HEK293 (cell line): Measurements from ENCODE around the gene RAB11FIP3.

Source experiments
- CTCF ChIP-seq: fragments of 450-650 bp; formaldehyde crosslinking; IDR thresholded peaks from 2 replicates; pipeline ENCODE4 v1.5.1; 2016; ENCODE audit warnings: missing biosample characterization, missing genetic modification characterization
- ELK4 ChIP-seq: IDR thresholded peaks from 2 replicates; pipeline ENCODE4 v1.6.1; 2011; ENCODE audit warnings: mild to moderate bottlenecking, low read depth, low read length, borderline replicate concordance
- GLI2 ChIP-seq: fragments of 450-650 bp; formaldehyde crosslinking; IDR thresholded peaks from 2 replicates; pipeline ENCODE4; 2017; ENCODE audit warnings: missing biosample characterization, missing genetic modification characterization, low read depth, borderline replicate concordance
- GLI4 ChIP-seq: fragments of 450-650 bp; formaldehyde crosslinking; IDR thresholded peaks from 2 replicates; pipeline ENCODE4 v1.5.1; 2016; ENCODE audit warnings: missing biosample characterization, missing genetic modification characterization
- GLIS1 ChIP-seq: fragments of 450-650 bp; formaldehyde crosslinking; IDR thresholded peaks from 2 replicates; pipeline ENCODE4 v1.5.1; 2016; ENCODE audit warnings: missing biosample characterization, missing genetic modification characterization
- HIC1 ChIP-seq: fragments of 450-650 bp; formaldehyde crosslinking; IDR thresholded peaks from 2 replicates; pipeline ENCODE4 v1.5.1; 2016; ENCODE audit warnings: missing biosample characterization, missing genetic modification characterization
- MEIS1 ChIP-seq: sonication (generic); formaldehyde crosslinking; IDR thresholded peaks from 2 replicates; pipeline ENCODE4 v1.8.1; 2022; ENCODE audit warnings: missing genetic modification reagents, mild to moderate bottlenecking, borderline replicate concordance
- SCRT2 ChIP-seq: fragments of 450-650 bp; formaldehyde crosslinking; IDR thresholded peaks from 2 replicates; pipeline ENCODE4 v1.5.1; 2016; ENCODE audit warnings: missing biosample characterization, missing genetic modification characterization
- ZBTB10 ChIP-seq: fragments of 450-650 bp; formaldehyde crosslinking; IDR thresholded peaks from 2 replicates; pipeline ENCODE4 v1.5.1; 2016; ENCODE audit warnings: missing biosample characterization, missing genetic modification characterization
- ZBTB8A ChIP-seq: fragments of 450-650 bp; formaldehyde crosslinking; IDR thresholded peaks from 2 replicates; pipeline ENCODE4 v1.5.1; 2016; ENCODE audit warnings: missing biosample characterization, missing genetic modification characterization
- ZFHX2 ChIP-seq: fragments of 450-650 bp; formaldehyde crosslinking; conservative IDR thresholded peaks from 2 replicates; pipeline ENCODE4 v1.5.1; 2016; ENCODE audit warnings: missing biosample characterization, missing genetic modification characterization
- ZFP3 ChIP-seq: fragments of 450-650 bp; formaldehyde crosslinking; IDR thresholded peaks from 2 replicates; pipeline ENCODE4 v1.5.1; 2016; ENCODE audit warnings: low read depth, missing biosample characterization, missing genetic modification characterization
- ZNF121 ChIP-seq: fragments of 450-650 bp; formaldehyde crosslinking; IDR thresholded peaks from 2 replicates; pipeline ENCODE4 v1.5.1; 2016; ENCODE audit warnings: missing biosample characterization, missing genetic modification characterization
- ZNF18 ChIP-seq: fragments of 450-650 bp; formaldehyde crosslinking; IDR thresholded peaks from 2 replicates; pipeline ENCODE4 v1.5.1; 2016; ENCODE audit warnings: missing biosample characterization, missing genetic modification characterization
- ZNF302 ChIP-seq: fragments of 450-650 bp; formaldehyde crosslinking; IDR thresholded peaks from 2 replicates; pipeline ENCODE4 v1.5.1; 2016; ENCODE audit warnings: missing biosample characterization, missing genetic modification characterization, low read depth
- ZNF366 ChIP-seq: fragments of 450-650 bp; formaldehyde crosslinking; conservative IDR thresholded peaks from 2 replicates; pipeline ENCODE4 v1.5.1; 2016; ENCODE audit warnings: missing biosample characterization, missing genetic modification characterization
- ZNF391 ChIP-seq: fragments of 450-650 bp; formaldehyde crosslinking; IDR thresholded peaks from 2 replicates; pipeline ENCODE4 v1.5.1; 2016; ENCODE audit warnings: low read depth, missing biosample characterization, missing genetic modification characterization, borderline replicate concordance
- ZNF501 ChIP-seq: fragments of 450-650 bp; formaldehyde crosslinking; IDR thresholded peaks from 2 replicates; pipeline ENCODE4 v1.5.1; 2016; ENCODE audit warnings: missing biosample characterization, missing genetic modification characterization
- ZNF530 ChIP-seq: fragments of 450-650 bp; formaldehyde crosslinking; IDR thresholded peaks from 2 replicates; pipeline ENCODE4 v1.5.1; 2016; ENCODE audit warnings: low read depth, missing biosample characterization, missing genetic modification characterization
- ZNF544 ChIP-seq: fragments of 450-650 bp; formaldehyde crosslinking; IDR thresholded peaks from 2 replicates; pipeline ENCODE4 v1.5.0; 2017; ENCODE audit warnings: missing biosample characterization, missing genetic modification characterization
- ZNF555 ChIP-seq: fragments of 450-650 bp; formaldehyde crosslinking; conservative IDR thresholded peaks from 2 replicates; pipeline ENCODE4 v1.5.1; 2017; ENCODE audit warnings: missing biosample characterization, mild to moderate bottlenecking, missing genetic modification characterization, inconsistent platforms
- ZNF558 ChIP-seq: fragments of 450-650 bp; formaldehyde crosslinking; IDR thresholded peaks from 2 replicates; pipeline ENCODE4 v1.5.1; 2016; ENCODE audit warnings: missing biosample characterization, missing genetic modification characterization
- ZNF560 ChIP-seq: fragments of 450-650 bp; formaldehyde crosslinking; IDR thresholded peaks from 2 replicates; pipeline ENCODE4 v1.5.1; 2017; ENCODE audit warnings: missing biosample characterization, missing genetic modification characterization, borderline replicate concordance
- ZNF571 ChIP-seq: fragments of 450-650 bp; formaldehyde crosslinking; IDR thresholded peaks from 2 replicates; pipeline ENCODE4 v1.5.0; 2017; ENCODE audit warnings: missing biosample characterization, missing genetic modification characterization
- ZNF76 ChIP-seq: fragments of 450-650 bp; formaldehyde crosslinking; IDR thresholded peaks from 2 replicates; pipeline ENCODE4; 2016; ENCODE audit warnings: low read depth, missing biosample characterization, missing genetic modification characterization, borderline replicate concordance
- ZNF791 ChIP-seq: fragments of 450-650 bp; formaldehyde crosslinking; IDR thresholded peaks from 2 replicates; pipeline ENCODE4 v1.5.1; 2016; ENCODE audit warnings: missing biosample characterization, missing genetic modification characterization
- ZNF830 ChIP-seq: fragments of 450-650 bp; IDR thresholded peaks from 2 replicates; pipeline ENCODE4 v1.5.0; 2018; ENCODE audit warnings: missing biosample characterization, missing genetic modification characterization, low read depth, mild to moderate bottlenecking, moderate library complexity

The RAB11FIP3 gene

GRCh38 chr16:391885-392335, 33.5 kb upstream of the RAB11FIP3 start (continued):
- TF ChIP-seq ZNF18 (no peak), ZNF555 (tag by site-specific recombination) (no peak), ZFHX2 (tag by site-specific recombination) (no peak), CTCF (tag by site-specific recombination) (peak; percentile 67), ZNF501 (tag by site-specific recombination) (no peak), ZNF391 (tag by site-specific recombination) (0 out of 2 replicates have a peak, but pooled peaks have one; percentile 19), ZNF791 (tag by site-specific recombination) (no peak), ZNF558 (tag by site-specific recombination) (0 out of 2 replicates have a peak, but pooled peaks have one; percentile 23), ZNF366 (tag by site-specific recombination) (no peak), ZNF530 (tag by site-specific recombination) (no peak), ZNF560 (peak; percentile 16; the same call in 1 of the 2 replicates), ZNF302 (tag by site-specific recombination) (no peak), ZBTB10 (no peak), ZNF544 (tag by site-specific recombination) (no peak), ZNF830 (no peak), GLI4 (tag by site-specific recombination) (no peak), GLIS1 (tag by site-specific recombination) (peak; percentile 38; the same call in 1 of the 2 replicates), SCRT2 (no peak), ELK4 (no peak), ZNF76 (peak; percentile 16; the same call in 1 of the 2 replicates), ZFP3 (tag by site-specific recombination) (no peak), ZNF571 (tag by site-specific recombination) (no peak), GLI2 (tag by site-specific recombination) (no peak), HIC1 (tag by site-specific recombination) (0 out of 2 replicates have a peak, but pooled peaks have one; percentile 34), MEIS1 (no peak), ZBTB8A (no peak), ZNF121 (tag by site-specific recombination) (no peak)
